ENCODE data around the gene HSH2D.
"Not testable (repeated sequence)": the region's sequence is repeated elsewhere in the genome, so short reads cannot be mapped to it uniquely, and the experiment has no call there.

Gene HSH2D

DNA sequence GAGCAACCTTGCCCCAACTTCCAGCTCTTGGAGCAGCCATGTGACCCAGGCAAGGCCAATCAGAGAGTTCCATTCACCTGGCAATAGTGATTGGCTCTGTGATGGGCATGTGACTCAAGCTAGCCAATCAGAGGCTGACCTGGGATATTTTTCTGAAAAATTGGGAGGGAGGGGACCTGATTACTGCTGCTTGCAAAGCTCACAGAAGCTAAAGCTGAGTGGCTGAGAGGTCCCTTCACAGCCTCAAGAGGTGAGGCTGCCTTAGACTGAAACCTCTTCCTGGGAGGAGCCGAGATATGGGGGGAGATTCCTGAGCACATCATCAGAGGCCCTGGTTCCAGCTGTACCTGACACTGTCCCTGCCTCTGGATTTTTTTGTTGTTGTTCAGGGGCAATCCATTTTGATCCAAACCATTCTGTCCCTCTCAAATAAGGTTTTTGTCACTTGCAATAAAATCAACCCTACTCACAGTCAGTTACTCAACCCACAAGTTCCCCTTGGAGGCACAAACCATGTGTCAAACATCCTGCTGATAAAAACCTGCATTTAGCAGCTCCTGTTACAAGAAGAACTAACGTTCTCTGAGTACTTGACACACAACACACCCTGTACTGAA is 25.1 kb downstream of the HSH2D start:
- H3K27me3 ChIP-seq (ENCODE audit: control insufficient read depth, insufficient read depth, low read length), result no peaks in the 10 kb centered on the region
- H3K36me3 ChIP-seq (ENCODE audit: control insufficient read depth, insufficient read depth, low read length), result no peaks in the 10 kb centered on the region
- H3K4me3 ChIP-seq (ENCODE audit: low read length), result no peak overlapping the region
- no peak for DNase-seq (ENCODE audit: low read depth, low spot score)
- H3K9me3 ChIP-seq (ENCODE audit: control insufficient read depth, insufficient read depth, low read length), result no peaks in the 10 kb centered on the region
- no CpG with 5 or more reads among the region's 2 CpGs for WGBS (ENCODE audit: insufficient coverage, insufficient read length)
- no peak overlapping the region for H3K27ac ChIP-seq (ENCODE audit: low read length)
- H3K4me1 ChIP-seq (ENCODE audit: control insufficient read depth, insufficient read depth, low read length), result no peaks in the 10 kb centered on the region

DNA sequence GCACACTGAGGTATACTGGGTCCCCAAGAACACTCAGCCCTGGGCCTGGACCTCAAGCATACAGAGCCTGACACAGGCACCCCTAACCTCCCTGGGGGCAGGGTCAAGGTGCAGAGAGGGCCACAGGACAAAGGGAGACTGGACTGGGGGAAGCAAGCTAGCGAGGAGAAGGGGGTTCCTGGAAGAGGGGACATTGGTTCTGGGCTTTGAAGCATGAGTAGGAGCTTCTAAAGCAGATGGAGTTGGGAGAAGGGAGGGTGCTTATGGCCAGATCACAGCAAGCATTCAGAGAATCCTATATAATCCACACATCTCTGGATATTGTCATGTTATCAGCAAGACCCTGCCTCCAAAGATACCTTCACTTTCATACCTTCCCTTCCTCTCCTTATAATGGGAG is 26.6 kb downstream of the HSH2D start:
- no peak overlapping the region for H3K4me3 ChIP-seq (ENCODE audit: low read length)
- no peaks in the 10 kb centered on the region for H3K27me3 ChIP-seq (ENCODE audit: control insufficient read depth, insufficient read depth, low read length)
- no peaks in the 10 kb centered on the region for H3K9me3 ChIP-seq (ENCODE audit: control insufficient read depth, insufficient read depth, low read length)
- no peaks in the 10 kb centered on the region for H3K4me1 ChIP-seq (ENCODE audit: control insufficient read depth, insufficient read depth, low read length)
- no peak overlapping the region for H3K27ac ChIP-seq (ENCODE audit: low read length)
- no peaks in the 10 kb centered on the region for H3K36me3 ChIP-seq (ENCODE audit: control insufficient read depth, insufficient read depth, low read length)
- DNase-seq (ENCODE audit: low read depth, low spot score), result no peak
- WGBS (ENCODE audit: insufficient coverage, insufficient read length), result no CpG with 5 or more reads among the region's 1 CpG

- no peak overlapping the region for H3K4me3 ChIP-seq (ENCODE audit: low read length)
- H3K27ac ChIP-seq (ENCODE audit: low read length), result no peak overlapping the region
- no peaks in the 10 kb centered on the region for H3K27me3 ChIP-seq (ENCODE audit: control insufficient read depth, insufficient read depth, low read length)
- no CpG with 5 or more reads among the region's 2 CpGs for WGBS (ENCODE audit: insufficient coverage, insufficient read length)
- H3K4me1 ChIP-seq (ENCODE audit: control insufficient read depth, insufficient read depth, low read length), result no peaks in the 10 kb centered on the region
- DNase-seq (ENCODE audit: low read depth, low spot score), result no peak
- no peaks in the 10 kb centered on the region for H3K9me3 ChIP-seq (ENCODE audit: control insufficient read depth, insufficient read depth, low read length)
- no peaks in the 10 kb centered on the region for H3K36me3 ChIP-seq (ENCODE audit: control insufficient read depth, insufficient read depth, low read length)
Measured at GRCh38 chr19:16175954-16176353, 32.5 kb downstream of the HSH2D start.

DNA sequence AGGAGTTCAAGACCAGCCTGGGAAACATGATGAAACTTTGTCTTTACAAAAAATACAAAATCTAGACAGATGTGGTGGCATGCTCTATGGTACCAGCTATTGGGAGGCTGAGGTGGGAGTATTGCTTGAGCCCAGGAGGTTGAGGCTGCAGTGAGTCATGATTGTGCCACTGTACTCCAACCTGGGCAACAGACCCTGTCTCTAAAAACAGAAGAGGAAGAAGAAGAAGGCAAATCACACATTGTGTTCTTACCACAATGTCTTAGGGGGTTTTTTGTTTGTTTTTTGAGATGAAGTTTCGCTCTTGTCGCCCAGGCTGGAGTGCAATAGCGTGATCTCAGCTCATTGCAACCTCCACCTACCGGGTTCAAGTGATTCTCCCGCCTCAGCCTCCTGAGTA is 35.4 kb downstream of the HSH2D start:
- not testable (repeated sequence) for H3K36me3 ChIP-seq (ENCODE audit: control insufficient read depth, insufficient read depth, low read length); H3K27me3 ChIP-seq (ENCODE audit: control insufficient read depth, insufficient read depth, low read length); H3K4me3 ChIP-seq (ENCODE audit: low read length); DNase-seq (ENCODE audit: low read depth, low spot score); H3K27ac ChIP-seq (ENCODE audit: low read length); H3K9me3 ChIP-seq (ENCODE audit: control insufficient read depth, insufficient read depth, low read length); H3K4me1 ChIP-seq (ENCODE audit: control insufficient read depth, insufficient read depth, low read length)
- no CpG with 5 or more reads among the region's 5 CpGs for WGBS (ENCODE audit: insufficient coverage, insufficient read length)

DNA sequence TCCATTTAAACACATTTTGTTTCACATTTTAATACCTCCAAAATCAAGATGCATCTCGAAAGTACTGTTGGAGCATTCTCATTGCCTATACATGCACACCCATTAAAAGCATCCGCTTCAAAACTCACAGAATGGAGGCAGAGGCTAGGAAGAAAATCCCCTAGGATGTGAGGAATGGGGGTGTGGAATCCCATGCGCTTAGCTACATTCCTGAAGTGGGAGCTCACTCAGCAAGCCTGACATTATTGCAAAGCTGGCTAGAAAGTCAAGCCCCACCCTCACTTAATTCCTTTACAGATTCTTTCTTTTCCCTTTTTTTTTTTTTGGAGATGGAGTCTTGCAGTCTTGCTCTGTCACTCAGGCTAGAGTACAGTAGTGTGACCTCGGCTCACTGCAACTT is 37.1 kb downstream of the HSH2D start:
- Histone ChIP-seq H3K9me3 (ENCODE audit: control insufficient read depth, insufficient read depth, low read length) (no peaks in the 10 kb centered on the region), H3K27ac (ENCODE audit: low read length) (no peak overlapping the region), H3K27me3 (ENCODE audit: control insufficient read depth, insufficient read depth, low read length) (no peaks in the 10 kb centered on the region), H3K4me3 (ENCODE audit: low read length) (no peak overlapping the region), H3K36me3 (ENCODE audit: control insufficient read depth, insufficient read depth, low read length) (no peaks in the 10 kb centered on the region), H3K4me1 (ENCODE audit: control insufficient read depth, insufficient read depth, low read length) (no peaks in the 10 kb centered on the region)
- DNase-seq (ENCODE audit: low read depth, low spot score), result no peak
- WGBS (ENCODE audit: insufficient coverage, insufficient read length), result 100% methylated on average over 1 of the region's 4 CpGs

DNA sequence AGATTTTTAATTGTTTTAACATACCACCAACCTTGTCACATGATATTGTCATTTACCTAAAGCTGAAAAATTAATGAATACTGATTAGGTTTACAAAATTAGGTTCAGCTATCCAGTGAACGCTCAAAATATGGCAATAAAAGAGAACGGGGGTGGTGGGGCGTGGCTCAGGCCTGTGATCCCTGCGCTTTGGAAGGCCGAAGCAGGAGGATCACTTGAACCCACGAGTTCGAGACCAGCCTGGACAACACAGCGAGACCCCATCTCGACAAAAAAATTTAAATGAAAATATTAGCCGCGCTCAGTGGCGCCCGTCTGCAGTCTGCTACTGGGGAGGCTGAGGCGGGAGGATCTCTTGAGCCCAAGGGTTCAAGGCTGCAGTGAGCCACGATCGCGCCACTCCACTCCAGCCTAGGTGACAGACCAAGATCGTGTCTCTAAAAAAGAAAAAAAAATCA is 41.2 kb downstream of the HSH2D start:
- no peak overlapping the region for H3K4me3 ChIP-seq (ENCODE audit: low read length)

GRCh38 chr19:16185123-16185767 is 41.8 kb downstream of the HSH2D start, which contains the start of gene FAM32A:
TSS of gene FAM32A (plus strand) at chr19:16185410. CDS start at chr19:16185443, 33 bp downstream.
- Histone ChIP-seq H3K27me3 (ENCODE audit: control insufficient read depth, insufficient read depth, low read length) (no peaks in the 10 kb centered on the region), H3K4me1 (ENCODE audit: control insufficient read depth, insufficient read depth, low read length) (no peaks in the 10 kb centered on the region), H3K27ac (ENCODE audit: low read length) (no peak within 1 kb of the TSS)

More for the DNA sequence above, 41.2 kb downstream of the HSH2D start:
- H3K27me3 ChIP-seq (ENCODE audit: control insufficient read depth, insufficient read depth, low read length), result no peaks in the 10 kb centered on the region
- H3K9me3 ChIP-seq (ENCODE audit: control insufficient read depth, insufficient read depth, low read length), result no peaks in the 10 kb centered on the region
- no peak for DNase-seq (ENCODE audit: low read depth, low spot score)
- no peak overlapping the region for H3K27ac ChIP-seq (ENCODE audit: low read length)
- peaks cover 4% of the 10 kb centered on the region; the same call in 1 of the 2 replicates for H3K36me3 ChIP-seq (ENCODE audit: control insufficient read depth, insufficient read depth, low read length)
- H3K4me1 ChIP-seq (ENCODE audit: control insufficient read depth, insufficient read depth, low read length), result no peaks in the 10 kb centered on the region
- no CpG with 5 or more reads among the region's 18 CpGs for WGBS (ENCODE audit: insufficient coverage, insufficient read length)

GRCh38 chr19:16185768-16186123 is 42.3 kb downstream of the HSH2D start:
- Histone ChIP-seq H3K4me3 (ENCODE audit: low read length) (peak overlapping the region; percentile 67), H3K9me3 (ENCODE audit: control insufficient read depth, insufficient read depth, low read length) (no peaks in the 10 kb centered on the region), H3K27me3 (ENCODE audit: control insufficient read depth, insufficient read depth, low read length) (no peaks in the 10 kb centered on the region), H3K27ac (ENCODE audit: low read length) (no peak overlapping the region), H3K4me1 (ENCODE audit: control insufficient read depth, insufficient read depth, low read length) (no peaks in the 10 kb centered on the region), H3K36me3 (ENCODE audit: control insufficient read depth, insufficient read depth, low read length) (peaks cover 14% of the 10 kb centered on the region)
- DNase-seq (ENCODE audit: low read depth, low spot score), result no peak
- WGBS (ENCODE audit: insufficient coverage, insufficient read length), result no CpG with 5 or more reads among the region's 20 CpGs

More at GRCh38 chr19:16185123-16185767, 41.8 kb downstream of the HSH2D start, which contains the start of gene FAM32A:
- WGBS (ENCODE audit: insufficient coverage, insufficient read length), result no CpG with 5 or more reads among the region's 39 CpGs
- Histone ChIP-seq H3K9me3 (ENCODE audit: control insufficient read depth, insufficient read depth, low read length) (no peaks in the 10 kb centered on the region), H3K4me3 (ENCODE audit: low read length) (peak within 1 kb of the TSS; percentile 67), H3K36me3 (ENCODE audit: control insufficient read depth, insufficient read depth, low read length) (peaks cover 9% of the 10 kb centered on the region)
- peak; percentile 94 for DNase-seq (ENCODE audit: low read depth, low spot score)

DNA sequence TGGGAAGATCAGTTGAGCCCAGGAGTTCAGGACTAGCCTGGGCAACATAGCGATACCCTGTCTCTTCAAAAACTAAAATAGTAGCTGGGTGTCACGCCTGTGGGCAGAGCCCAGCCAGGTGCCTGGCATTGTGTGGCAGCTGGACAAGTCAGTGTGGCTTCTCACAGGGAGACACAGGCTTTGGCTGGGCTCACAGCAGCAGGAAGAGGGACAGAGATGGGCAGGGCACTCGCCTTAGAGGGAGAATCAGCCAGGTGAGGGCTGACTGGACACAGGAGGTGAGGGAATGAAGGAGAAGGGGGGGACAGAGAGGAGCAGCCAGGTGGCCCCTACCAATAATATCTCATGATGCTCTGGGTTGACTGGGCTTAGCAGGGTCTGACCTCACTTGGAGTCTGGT is 45.0 kb downstream of the HSH2D start:
- WGBS (ENCODE audit: insufficient coverage, insufficient read length), result no CpG with 5 or more reads among the region's 3 CpGs
- Histone ChIP-seq H3K27ac (ENCODE audit: low read length) (no peak overlapping the region), H3K4me1 (ENCODE audit: control insufficient read depth, insufficient read depth, low read length) (no peaks in the 10 kb centered on the region), H3K9me3 (ENCODE audit: control insufficient read depth, insufficient read depth, low read length) (no peaks in the 10 kb centered on the region), H3K4me3 (ENCODE audit: low read length) (no peak overlapping the region), H3K36me3 (ENCODE audit: control insufficient read depth, insufficient read depth, low read length) (peaks cover 21% of the 10 kb centered on the region), H3K27me3 (ENCODE audit: control insufficient read depth, insufficient read depth, low read length) (no peaks in the 10 kb centered on the region)
- no peak for DNase-seq (ENCODE audit: low read depth, low spot score)

- Histone ChIP-seq H3K36me3 (ENCODE audit: control insufficient read depth, insufficient read depth, low read length) (peaks cover 21% of the 10 kb centered on the region), H3K27ac (ENCODE audit: low read length) (no peak overlapping the region), H3K9me3 (ENCODE audit: control insufficient read depth, insufficient read depth, low read length) (no peaks in the 10 kb centered on the region), H3K27me3 (ENCODE audit: control insufficient read depth, insufficient read depth, low read length) (no peaks in the 10 kb centered on the region), H3K4me1 (ENCODE audit: control insufficient read depth, insufficient read depth, low read length) (no peaks in the 10 kb centered on the region), H3K4me3 (ENCODE audit: low read length) (no peak overlapping the region)
- DNase-seq (ENCODE audit: low read depth, low spot score), result no peak
- no CpG with 5 or more reads among the region's 6 CpGs for WGBS (ENCODE audit: insufficient coverage, insufficient read length)
Measured at GRCh38 chr19:16190198-16190597, 46.7 kb downstream of the HSH2D start.

DNA sequence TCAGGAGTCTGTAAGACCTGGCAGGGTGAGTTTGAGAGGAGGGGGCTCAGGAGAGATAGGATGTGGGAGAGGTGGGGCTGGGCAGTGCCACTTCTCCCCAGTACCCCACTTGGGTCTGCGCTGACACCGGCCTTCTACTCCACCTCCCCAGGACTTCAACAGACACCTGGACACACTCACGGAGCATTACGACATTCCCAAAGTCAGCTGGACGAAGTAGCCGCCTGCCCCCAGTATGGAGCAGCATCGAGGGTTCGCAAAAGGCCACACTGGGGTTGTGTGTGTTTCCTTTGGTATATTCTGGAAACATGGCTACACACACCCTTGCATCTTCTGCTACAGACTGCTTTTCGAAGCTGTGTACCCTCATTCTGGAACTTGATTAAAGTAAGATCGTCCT is 47.3 kb downstream of the HSH2D start:
- no peaks in the 10 kb centered on the region for H3K27me3 ChIP-seq (ENCODE audit: control insufficient read depth, insufficient read depth, low read length)
- WGBS (ENCODE audit: insufficient coverage, insufficient read length), result no CpG with 5 or more reads among the region's 10 CpGs

More for the DNA sequence above, 47.3 kb downstream of the HSH2D start:
- no peaks in the 10 kb centered on the region for H3K4me1 ChIP-seq (ENCODE audit: control insufficient read depth, insufficient read depth, low read length)
- DNase-seq (ENCODE audit: low read depth, low spot score), result no peak
- H3K4me3 ChIP-seq (ENCODE audit: low read length), result no peak overlapping the region
- no peak overlapping the region for H3K27ac ChIP-seq (ENCODE audit: low read length)
- H3K36me3 ChIP-seq (ENCODE audit: control insufficient read depth, insufficient read depth, low read length), result peaks cover 21% of the 10 kb centered on the region
- H3K9me3 ChIP-seq (ENCODE audit: control insufficient read depth, insufficient read depth, low read length), result no peaks in the 10 kb centered on the region

All from iPS DF 6.9 (cell line).